Activated CD8-positive, alpha-beta memory T cell treated with anti-CD3 and anti-CD28 coated beads, Interleukin-2, amount 50 U/mL, for 1 hour (primary cell): ENCODE data around the gene IL1F10.
"Not testable (repeated sequence)": the region's sequence is repeated elsewhere in the genome, so short reads cannot be mapped to it uniquely, and the experiment has no call there.

ENCODE experiments used
- DNase-seq: peaks from one replicate; pipeline ENCODE4 v3.0.0-alpha.2; 2020; ENCODE audit errors: extremely low read depth

IL1F10 gene

GRCh38 chr2:113081488-113082210 is 13.9 kb downstream of the IL1F10 start:
- no peak for DNase-seq

GRCh38 chr2:113083296-113083695 is 15.5 kb downstream of the IL1F10 start:
- DNase-seq, result no peak

- DNase-seq, result no peak
Measured at GRCh38 chr2:113084249-113085000, 16.7 kb downstream of the IL1F10 start.

- DNase-seq, result no peak
Measured at GRCh38 chr2:113085542-113085941, 17.8 kb downstream of the IL1F10 start.

GRCh38 chr2:113088213-113088992 is 20.6 kb downstream of the IL1F10 start:
- DNase-seq, result no peak

- DNase-seq, result no peak
Measured at GRCh38 chr2:113089916-113090315, 22.1 kb downstream of the IL1F10 start.

- DNase-seq, result no peak
Measured at GRCh38 chr2:113091231-113091896, 23.6 kb downstream of the IL1F10 start.

GRCh38 chr2:113092864-113093612 is 25.3 kb downstream of the IL1F10 start:
- no peak for DNase-seq

GRCh38 chr2:113093613-113093977 is 25.8 kb downstream of the IL1F10 start:
- DNase-seq, result no peak

GRCh38 chr2:113096306-113096705 is 28.5 kb downstream of the IL1F10 start:
- not testable (repeated sequence) for DNase-seq

- not testable (repeated sequence) for DNase-seq
Measured at GRCh38 chr2:113096842-113097618, 29.3 kb downstream of the IL1F10 start.

- no peak for DNase-seq
Measured at GRCh38 chr2:113098041-113098440, 30.3 kb downstream of the IL1F10 start.

- no peak for DNase-seq
Measured at GRCh38 chr2:113098532-113098931, 30.8 kb downstream of the IL1F10 start.

- no peak for DNase-seq
Measured at GRCh38 chr2:113102133-113102532, 34.4 kb downstream of the IL1F10 start.

GRCh38 chr2:113103277-113103676 is 35.5 kb downstream of the IL1F10 start:
- DNase-seq, result no peak

GRCh38 chr2:113104054-113104611 is 36.4 kb downstream of the IL1F10 start:
- DNase-seq, result no peak

- DNase-seq, result no peak
Measured at GRCh38 chr2:113105047-113105785, 37.4 kb downstream of the IL1F10 start.

GRCh38 chr2:113111121-113111520 is 43.4 kb downstream of the IL1F10 start:
- no peak for DNase-seq

GRCh38 chr2:113111823-113112287 is 44.1 kb downstream of the IL1F10 start:
- no peak for DNase-seq
